GM18861 (cell line): ENCODE data around the gene RHOXF2.
"Not testable (repeated sequence)": the region's sequence is repeated elsewhere in the genome, so short reads cannot be mapped to it uniquely, and the experiment has no call there.

Source experiments
- ATAC-seq: cut with Tn5 transposase; IDR thresholded peaks from one replicate; pipeline ENCODE4 v1.9.1; 2021; ENCODE audit not compliant: unreplicated experiment

RHOXF2 gene, protein sequence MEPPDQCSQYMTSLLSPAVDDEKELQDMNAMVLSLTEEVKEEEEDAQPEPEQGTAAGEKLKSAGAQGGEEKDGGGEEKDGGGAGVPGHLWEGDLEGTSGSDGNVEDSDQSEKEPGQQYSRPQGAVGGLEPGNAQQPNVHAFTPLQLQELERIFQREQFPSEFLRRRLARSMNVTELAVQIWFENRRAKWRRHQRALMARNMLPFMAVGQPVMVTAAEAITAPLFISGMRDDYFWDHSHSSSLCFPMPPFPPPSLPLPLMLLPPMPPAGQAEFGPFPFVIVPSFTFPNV

DNA sequence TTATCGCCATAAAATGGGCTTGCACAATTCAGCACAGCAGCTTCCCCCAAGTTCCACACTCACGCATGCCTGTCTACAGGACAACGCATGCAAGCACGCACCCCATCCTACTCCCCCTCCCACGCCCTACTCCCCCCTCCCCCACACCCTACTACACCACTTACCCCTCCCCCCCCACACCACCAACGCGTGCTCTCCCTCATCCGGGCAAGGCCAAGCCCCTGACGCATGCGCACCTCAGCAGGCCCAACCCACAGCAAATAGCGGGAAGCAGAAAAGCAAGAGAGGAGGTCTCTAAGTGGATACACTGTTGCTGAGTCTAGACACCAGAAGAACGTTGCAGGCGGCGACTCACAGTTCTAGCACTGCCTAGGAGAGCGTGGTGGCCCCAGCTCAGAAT lies at the start of gene RHOXF2:
RHOXF2 (plus strand) TSS at position 301 of the 400 bp plus-strand sequence. CDS start 138 bp downstream, outside the sequence.
- ATAC-seq, result not testable (repeated sequence)

- no peak for ATAC-seq
These were observed 49.0 kb upstream of the RHOXF2 start for GRCh38 chrX:120109378-120109777.

- ATAC-seq, result no peak
These were observed 46.8 kb upstream of the RHOXF2 start for GRCh38 chrX:120111611-120112010.

GRCh38 chrX:120115438-120115963 lies 42.9 kb upstream of the RHOXF2 start, which contains the start of gene RHOXF1:
RHOXF1 (minus strand) TSS chrX:120115913; CDS start chrX:120115862, 51 bp downstream.
- ATAC-seq, result no peak

DNA sequence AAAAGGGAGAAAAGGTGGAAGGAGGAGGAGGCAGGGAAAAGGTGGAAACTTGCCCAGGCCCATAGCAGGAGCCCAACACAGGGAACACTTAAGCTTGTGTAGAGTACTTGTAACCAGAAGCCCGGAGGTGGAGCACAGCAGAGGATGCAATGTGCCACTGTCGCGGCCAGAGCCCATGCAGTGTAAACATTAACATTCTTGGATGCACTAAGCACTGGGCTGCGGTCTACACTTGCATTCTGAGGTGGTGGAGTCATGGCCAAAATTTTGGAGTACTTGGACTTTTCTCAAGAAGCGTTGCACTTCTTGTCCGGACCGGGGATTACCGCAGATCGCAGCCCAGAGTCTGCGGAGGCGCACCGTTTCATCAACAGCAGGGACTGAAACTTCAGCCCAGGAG lies 38.2 kb upstream of the RHOXF2 start:
- no peak for ATAC-seq

- no peak for ATAC-seq
These were observed 33.0 kb upstream of the RHOXF2 start for GRCh38 chrX:120125444-120125843.

DNA sequence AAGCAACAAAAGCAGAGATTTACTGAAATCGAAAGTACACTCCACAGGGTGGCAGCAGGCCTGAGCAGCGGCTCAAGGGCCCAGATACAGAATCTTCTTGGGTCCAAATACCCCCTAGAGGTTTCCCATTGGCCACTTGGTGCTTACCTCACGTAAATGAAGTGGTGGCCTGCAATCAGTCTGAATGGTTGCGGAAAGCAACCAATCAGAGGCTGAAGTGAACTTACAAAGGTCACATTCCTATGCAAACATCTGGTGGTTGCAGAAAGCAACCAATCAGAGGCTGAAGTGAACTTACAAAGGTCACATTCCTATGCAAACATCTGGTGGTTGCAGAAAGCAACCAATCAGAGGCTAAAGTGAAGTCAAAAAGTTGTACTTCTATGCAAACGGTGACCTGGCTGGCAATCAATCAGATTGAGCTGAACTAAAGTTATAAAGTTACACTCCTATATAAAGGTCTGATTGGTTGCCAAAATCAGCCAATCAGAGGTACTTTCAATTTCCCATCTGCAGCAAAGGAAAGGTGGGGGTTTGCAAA lies 30.0 kb upstream of the RHOXF2 start:
- not testable (repeated sequence) for ATAC-seq

- no peak for ATAC-seq
These were observed 22.3 kb upstream of the RHOXF2 start for GRCh38 chrX:120136128-120136527.

DNA sequence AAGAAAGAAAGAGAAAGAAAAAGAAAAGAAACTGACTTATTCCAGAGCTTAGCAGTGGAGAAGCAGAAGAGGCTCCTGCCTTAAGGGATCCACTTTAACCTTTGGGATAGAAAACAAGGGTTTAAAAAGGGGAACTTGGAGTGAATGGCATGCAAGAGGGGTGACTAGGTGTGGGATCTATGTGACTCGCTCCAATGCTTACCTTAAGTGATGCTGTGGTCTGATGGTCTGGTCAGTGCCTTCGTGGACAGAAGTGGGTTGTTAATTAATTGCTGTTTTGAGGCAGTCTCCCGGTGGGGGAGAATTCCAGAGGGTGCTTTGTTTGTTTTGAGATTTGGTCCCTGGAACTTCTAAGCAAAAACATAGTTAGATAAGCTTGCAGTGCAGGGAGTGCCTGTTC lies 21.6 kb upstream of the RHOXF2 start:
- no peak for ATAC-seq

DNA sequence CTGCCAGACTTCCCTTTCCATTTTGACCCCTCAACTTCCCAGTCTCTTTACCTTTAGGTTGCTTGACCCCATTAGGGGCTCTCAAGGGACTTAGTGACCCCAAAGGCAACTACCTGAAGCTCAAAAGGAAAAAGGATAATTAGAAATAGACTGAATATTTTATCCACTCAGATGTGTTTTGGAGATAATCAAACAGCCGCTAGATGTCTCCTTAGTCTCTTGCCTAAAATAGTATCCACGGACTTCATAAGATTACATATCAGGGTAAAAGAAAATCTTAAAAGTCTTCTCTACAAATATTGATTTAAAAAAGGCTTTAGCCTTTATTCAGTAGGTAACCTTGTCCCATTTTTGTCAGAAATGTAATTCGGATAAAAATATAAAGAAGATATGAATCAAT lies 21.0 kb upstream of the RHOXF2 start:
- ATAC-seq, result no peak

DNA sequence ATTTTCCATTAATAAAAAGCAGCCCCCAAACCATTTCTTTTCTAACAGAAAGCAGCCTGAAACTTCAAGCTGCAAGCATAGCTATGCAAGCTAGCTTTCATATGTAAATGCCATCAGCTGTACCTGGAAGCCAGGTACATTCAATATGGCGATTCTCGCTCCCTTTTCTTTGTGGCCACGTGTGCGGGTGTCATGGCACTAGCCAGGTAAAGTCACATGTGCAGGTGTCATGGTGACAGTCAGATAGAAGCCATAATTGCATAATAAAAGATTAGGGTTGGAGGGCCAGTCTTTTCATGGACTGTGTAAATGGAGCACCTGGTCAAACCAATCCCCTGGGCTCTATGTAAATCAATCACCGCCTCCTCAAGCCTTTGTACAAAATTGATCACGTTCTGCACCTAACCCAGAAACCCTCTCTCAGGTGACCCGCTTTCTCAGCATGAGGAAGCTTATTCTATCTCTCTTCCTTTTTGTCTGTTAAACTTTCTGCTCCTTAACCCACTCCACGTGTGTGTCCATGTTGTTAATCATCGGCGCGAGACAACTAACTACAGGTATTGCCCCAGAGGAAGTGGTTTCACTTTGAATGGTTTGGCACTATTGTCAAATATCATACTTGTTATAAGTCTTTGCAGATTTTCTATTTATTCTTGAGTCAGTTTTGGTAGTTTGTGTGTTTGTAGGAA lies 18.0 kb upstream of the RHOXF2 start:
- no peak for ATAC-seq

- no peak for ATAC-seq
These were observed 14.1 kb upstream of the RHOXF2 start for GRCh38 chrX:120144178-120144844.

DNA sequence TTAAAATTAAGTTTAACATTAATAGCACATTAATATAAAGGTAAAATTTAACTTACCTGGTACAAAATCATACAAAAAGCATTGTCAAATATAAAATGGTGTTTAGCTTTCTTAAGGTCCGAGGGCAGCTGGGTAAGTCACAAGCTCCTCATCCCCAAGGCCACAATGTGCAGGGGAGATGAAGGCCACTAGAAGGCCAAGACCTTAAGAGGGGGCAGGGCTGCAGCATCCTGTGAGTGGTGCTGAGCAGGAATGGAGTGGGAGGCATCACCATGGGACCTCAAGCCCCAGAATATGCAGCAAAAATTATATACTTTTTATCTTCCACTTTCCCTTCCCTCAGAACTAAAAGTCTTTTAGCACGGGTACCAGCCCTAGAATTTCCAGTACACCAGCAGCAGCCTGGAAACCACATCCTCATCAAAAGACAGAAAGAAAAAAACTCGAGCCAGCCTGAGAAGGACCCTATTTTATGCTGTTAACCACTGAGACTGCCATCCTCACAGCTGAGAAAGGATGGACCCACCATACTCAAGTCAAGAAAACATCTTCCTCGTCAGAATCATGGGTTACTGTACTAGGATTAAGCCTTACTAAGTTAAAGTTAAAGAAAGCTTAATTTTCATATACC lies 13.0 kb upstream of the RHOXF2 start:
- ATAC-seq, result no peak

- not testable (repeated sequence) for ATAC-seq
These were observed 12.1 kb upstream of the RHOXF2 start for GRCh38 chrX:120146323-120146722.

DNA sequence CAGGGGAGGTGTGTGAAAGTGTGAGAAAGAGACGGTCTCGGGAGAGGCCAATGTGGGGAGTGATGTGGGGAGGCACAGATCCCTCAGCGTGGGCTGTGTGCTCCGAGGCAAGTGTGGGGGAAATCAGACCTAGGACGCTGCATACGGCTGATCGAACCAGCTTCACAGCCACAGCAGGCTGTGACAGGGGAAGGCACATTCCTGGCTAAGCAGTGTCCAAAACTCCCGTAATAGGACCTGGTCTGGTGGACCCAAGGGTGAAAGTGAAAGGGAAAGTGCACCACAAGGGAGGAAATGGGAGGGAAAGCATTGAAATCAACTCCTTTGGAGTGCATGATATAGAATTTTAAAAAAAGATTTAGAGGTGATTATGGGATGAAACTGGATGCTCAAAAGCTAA lies 10.9 kb upstream of the RHOXF2 start:
- ATAC-seq, result no peak

DNA sequence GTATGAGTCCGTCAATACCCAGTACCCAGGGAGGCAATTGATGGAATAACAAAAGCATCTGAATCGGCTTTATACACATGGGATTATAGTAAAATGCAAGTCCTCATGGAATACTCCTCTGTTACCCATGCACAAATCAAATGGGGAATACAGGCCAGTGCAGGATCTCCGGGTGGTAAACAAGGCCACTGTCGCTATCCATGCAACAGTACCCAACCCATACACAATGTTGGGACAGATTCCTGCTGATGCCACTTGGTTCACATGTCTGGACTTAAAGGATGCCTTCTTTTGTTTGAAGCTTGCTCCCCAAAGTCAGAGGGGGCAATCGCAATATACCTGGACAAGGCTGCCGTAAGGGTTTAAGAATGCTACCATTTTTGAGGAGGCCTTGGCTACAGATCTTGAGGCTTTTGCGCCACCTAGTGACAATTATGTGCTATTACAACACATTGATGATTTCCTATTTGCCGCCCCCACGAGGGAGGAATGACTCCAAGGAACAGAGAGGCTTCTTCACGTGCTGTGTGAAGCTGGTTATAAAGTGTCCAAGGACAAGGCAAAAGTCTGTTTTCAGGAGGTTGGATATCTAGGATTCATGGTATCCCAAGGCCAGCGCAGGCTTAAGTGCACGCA lies 8.2 kb upstream of the RHOXF2 start:
- not testable (repeated sequence) for ATAC-seq

- ATAC-seq, result not testable (repeated sequence)
These were observed 673 bp downstream of the RHOXF2 start for GRCh38 chrX:120159086-120159485.

- ATAC-seq, result not testable (repeated sequence)
These were observed 34.8 kb downstream of the RHOXF2 start for GRCh38 chrX:120193254-120193653.

GRCh38 chrX:120193720-120194119 lies 35.3 kb downstream of the RHOXF2 start:
- ATAC-seq, result peak; percentile 79

- not testable (repeated sequence) for ATAC-seq
These were observed 37.4 kb downstream of the RHOXF2 start for GRCh38 chrX:120195786-120196185.
